AG04450 (cell line): ENCODE results near the gene PRKAR2B. TPM values are rescaled to one million over a fixed set of nuclear protein-coding genes. Genes with fewer than 3 reads are reported as not detected.
"Not testable (repeated sequence)": the region's sequence is repeated elsewhere in the genome, so short reads cannot be mapped to it uniquely, and the experiment has no call there.

Source experiments
- CTCF ChIA-PET: fragments of 300-600, 350-600 bp; formaldehyde crosslinking; extraction: SDS; loops from one replicate; lab custom pipeline; 2022; ENCODE audit warnings: antibody characterized with exemption, inconsistent platforms; lab: Charles Lee
- POLR2A ChIA-PET: fragments of 350-600 bp; formaldehyde crosslinking; extraction: SDS; loops from one replicate; lab custom pipeline; 2021; ENCODE audit warnings: antibody characterized with exemption, inconsistent platforms; lab: Yijun Ruan, JAX
- DNase-seq: peaks from one replicate; pipeline ENCODE4 v3.0.0-alpha.2; 2011; ENCODE audit warnings: low read depth, low spot score
- H3K27ac ChIP-seq: one replicate; pipeline ENCODE4 v1.5.1; 2012; ENCODE audit warnings: low read depth, low read length, control low read depth
- H3K27me3 ChIP-seq: one replicate; pipeline ENCODE4 v1.6.0; 2012; ENCODE audit warnings: low read length; ENCODE audit not compliant: control insufficient read depth, insufficient read depth
- H3K4me3 ChIP-seq: 2 replicates; pipeline ENCODE4 v1.5.1; 2011; ENCODE audit warnings: mild to moderate bottlenecking, low read depth, low read length, control low read depth
- H3K9me3 ChIP-seq: 2 replicates; pipeline ENCODE4 v1.5.1; 2012; ENCODE audit warnings: low read length; ENCODE audit not compliant: control insufficient read depth, insufficient read depth
- CTCF ChIP-seq: IDR thresholded peaks from 2 replicates; pipeline ENCODE4 v1.5.1; 2011; ENCODE audit warnings: low read depth, low read length, control low read depth, inconsistent platforms
- polyA plus RNA-seq: library from polyadenylated mRNA; depleted of rRNA; stranded (reverse); fragments of >200 nt; gene quantifications from 2 replicates; pipeline ENCODE4 v1.2.3, GENCODE V29; 2011

Gene PRKAR2B
- polyA plus RNA-seq, 1 experiment, result 13.0 TPM

- CTCF ChIA-PET, result no interaction called here
- POLR2A ChIA-PET, result no interaction called here
- no peak for DNase-seq
- Histone ChIP-seq H3K9me3 (no peaks in the 10 kb centered on the region), H3K27me3 (no peaks in the 10 kb centered on the region), H3K4me3 (no peak overlapping the region), H3K27ac (no peak overlapping the region)
- no peak for TF ChIP-seq CTCF
These were observed 46.8 kb downstream of the PRKAR2B start for GRCh38 chr7:107091306-107091705.

- H3K27ac ChIP-seq, H3K4me3 ChIP-seq, CTCF ChIA-PET, H3K27me3 ChIP-seq, POLR2A ChIA-PET, DNase-seq, H3K9me3 ChIP-seq: not testable (repeated sequence)
These were observed 49.2 kb downstream of the PRKAR2B start for GRCh38 chr7:107093671-107094070.

- H3K27me3 ChIP-seq, H3K4me3 ChIP-seq, CTCF ChIA-PET, POLR2A ChIA-PET, H3K9me3 ChIP-seq, H3K27ac ChIP-seq, DNase-seq: not testable (repeated sequence)
These were observed 54.6 kb downstream of the PRKAR2B start for GRCh38 chr7:107099154-107099553.

- CTCF ChIA-PET, result interaction anchor here (0.6 to 1.4 kb wide), 2 partner anchors 50 to 312 kb away, joined by 3 to 5 read pairs; no protein-coding TSS in a partner anchor
- POLR2A ChIA-PET, result interaction anchor here (0.6 kb wide), 1 partner anchor 13 kb away, joined by 5 read pairs; no protein-coding TSS in a partner anchor
These were observed 56.3 kb downstream of the PRKAR2B start for GRCh38 chr7:107100824-107101223.

GRCh38 chr7:107103369-107103768 is 58.9 kb downstream of the PRKAR2B start:
- POLR2A ChIA-PET, result no interaction called here
- peaks cover 7% of the 10 kb centered on the region; the same call in 1 of the 2 replicates for H3K9me3 ChIP-seq
- TF ChIP-seq CTCF, result no peak
- CTCF ChIA-PET, result no interaction called here
- no peak overlapping the region for H3K27ac ChIP-seq
- H3K4me3 ChIP-seq, result no peak overlapping the region
- no peak for DNase-seq
- H3K27me3 ChIP-seq, result no peaks in the 10 kb centered on the region

More at GRCh38 chr7:107100824-107101223, 56.3 kb downstream of the PRKAR2B start:
- Histone ChIP-seq H3K27me3 (no peaks in the 10 kb centered on the region), H3K9me3 (peaks cover 7% of the 10 kb centered on the region; the same call in 1 of the 2 replicates), H3K4me3 (no peak overlapping the region), H3K27ac (no peak overlapping the region)
- no peak for DNase-seq
- TF ChIP-seq CTCF, result no peak

GRCh38 chr7:107104801-107105200 is 60.3 kb downstream of the PRKAR2B start:
- CTCF ChIA-PET, result no interaction called here
- POLR2A ChIA-PET, result no interaction called here

More at GRCh38 chr7:107104801-107105200, 60.3 kb downstream of the PRKAR2B start:
- Histone ChIP-seq H3K9me3 (no peaks in the 10 kb centered on the region), H3K27ac (no peak overlapping the region), H3K4me3 (no peak overlapping the region), H3K27me3 (no peaks in the 10 kb centered on the region)
- TF ChIP-seq CTCF, result no peak
- DNase-seq, result no peak
